Neural progenitor cell (in vitro differentiated cells): ENCODE measurements around the gene PKN1. TPM values are rescaled to one million over a fixed set of nuclear protein-coding genes. Genes with fewer than 3 reads are reported as not detected.

Source experiments
- DNase-seq: peaks from one replicate; pipeline ENCODE4 v3.0.0-alpha.2; 2016; ENCODE audit warnings: low spot score
- H2AFZ ChIP-seq: fragments of 200-600 bp; sonication (generic); replicated peaks from 2 replicates; pipeline ENCODE4 v1.6.1; 2016; ENCODE audit warnings: antibody characterized with exemption
- H3F3A ChIP-seq: fragments of 200-600 bp; sonication (generic); 2 replicates; pipeline ENCODE4 v1.6.1; 2016; ENCODE audit warnings: antibody characterized with exemption, low read depth
- H3K27ac ChIP-seq: fragments of 200-600 bp; sonication (generic); 2 replicates; pipeline ENCODE4 v1.5.1; 2016; ENCODE audit warnings: mild to moderate bottlenecking
- H3K27me3 ChIP-seq: fragments of 200-600 bp; sonication (generic); 2 replicates; pipeline ENCODE4 v1.6.1; 2016; ENCODE audit warnings: mild to moderate bottlenecking, moderate library complexity
- H3K36me3 ChIP-seq: fragments of 200-600 bp; sonication (generic); 2 replicates; pipeline ENCODE4 v1.5.1; 2016
- H3K4me1 ChIP-seq: fragments of 200-600 bp; sonication (generic); 2 replicates; pipeline ENCODE4 v1.6.1; 2016; ENCODE audit warnings: mixed run types
- H3K4me2 ChIP-seq: fragments of 200-600 bp; sonication (generic); 2 replicates; pipeline ENCODE4 v1.6.1; 2016
- H3K4me3 ChIP-seq: fragments of 200-600 bp; sonication (generic); 2 replicates; pipeline ENCODE4 v1.5.1; 2016
- H3K79me2 ChIP-seq: fragments of 200-600 bp; sonication (generic); 2 replicates; pipeline ENCODE4 v1.6.1; 2016; ENCODE audit warnings: low read depth
- H3K9ac ChIP-seq: fragments of 200-600 bp; sonication (generic); 2 replicates; pipeline ENCODE4 v1.6.1; 2016
- H3K9me3 ChIP-seq: fragments of 200-600 bp; sonication (generic); 2 replicates; pipeline ENCODE4 v1.5.1; 2016; ENCODE audit warnings: low read depth
- H4K20me1 ChIP-seq: fragments of 200-600 bp; sonication (generic); 2 replicates; pipeline ENCODE4 v1.6.1; 2016; ENCODE audit warnings: low read depth
- H3K27ac Mint-ChIP-seq: 3 replicates; pipeline ENCODE4 v1.8.0; 2021; ENCODE audit warnings: mixed read lengths
- H3K27me3 Mint-ChIP-seq: 2 replicates; pipeline ENCODE4 v1.8.0; 2022; ENCODE audit warnings: low read depth, mild to moderate bottlenecking, inconsistent platforms, moderate library complexity, mixed read lengths; ENCODE audit not compliant: insufficient read depth
- H3K36me3 Mint-ChIP-seq: 3 replicates; pipeline ENCODE4 v1.8.0; 2021; ENCODE audit warnings: mixed read lengths
- H3K4me1 Mint-ChIP-seq: 3 replicates; pipeline ENCODE4 v1.8.0; 2021; ENCODE audit warnings: mixed read lengths
- H3K4me3 Mint-ChIP-seq: 3 replicates; pipeline ENCODE4 v1.8.0; 2021; ENCODE audit warnings: mild to moderate bottlenecking, moderate library complexity, mixed read lengths
- H3K9me3 Mint-ChIP-seq: 3 replicates; pipeline ENCODE4 v1.8.0; 2020; ENCODE audit warnings: mixed read lengths
- EZH2 ChIP-seq: fragments of 200-600 bp; sonication (generic); IDR thresholded peaks from 2 replicates; pipeline ENCODE4 v1.6.1; 2017; ENCODE audit warnings: antibody characterized with exemption, mild to moderate bottlenecking, moderate library complexity
- EZH2phosphoT487 ChIP-seq: fragments of 200-600 bp; sonication (generic); IDR thresholded peaks from 2 replicates; pipeline ENCODE4 v1.6.1; 2017; ENCODE audit warnings: antibody characterized with exemption
- total RNA-seq: library from RNA; depleted of rRNA; stranded (reverse); fragments of >200 nt; gene quantifications from 2 replicates; pipeline ENCODE4 v1.2.3, GENCODE V29; 2015; ENCODE audit warnings: low replicate concordance
- TF ChIP-seq, protein P1 (sequence below): fragments of 200-600 bp; sonication (generic); IDR thresholded peaks from 2 replicates; pipeline ENCODE4 v1.5.1; 2017; ENCODE audit warnings: antibody characterized with exemption, mild to moderate bottlenecking

Gene PKN1
- total RNA-seq, 1 donor from 2014 or later = 29.0 TPM

- H3K4me2 ChIP-seq = no peak overlapping the region
- no peaks in the 10 kb centered on the region for H3K27me3 ChIP-seq
- H3K4me1 ChIP-seq = no peaks in the 10 kb centered on the region
- no peak overlapping the region for H2AFZ ChIP-seq
- peak overlapping the region; percentile 18 for H3K4me3 Mint-ChIP-seq
- H3K27ac ChIP-seq = no peak overlapping the region
- H3K79me2 ChIP-seq = no peaks in the 10 kb centered on the region
- no peak overlapping the region for H3K4me3 ChIP-seq
- no peak for DNase-seq
- TF ChIP-seq, protein P1, sequence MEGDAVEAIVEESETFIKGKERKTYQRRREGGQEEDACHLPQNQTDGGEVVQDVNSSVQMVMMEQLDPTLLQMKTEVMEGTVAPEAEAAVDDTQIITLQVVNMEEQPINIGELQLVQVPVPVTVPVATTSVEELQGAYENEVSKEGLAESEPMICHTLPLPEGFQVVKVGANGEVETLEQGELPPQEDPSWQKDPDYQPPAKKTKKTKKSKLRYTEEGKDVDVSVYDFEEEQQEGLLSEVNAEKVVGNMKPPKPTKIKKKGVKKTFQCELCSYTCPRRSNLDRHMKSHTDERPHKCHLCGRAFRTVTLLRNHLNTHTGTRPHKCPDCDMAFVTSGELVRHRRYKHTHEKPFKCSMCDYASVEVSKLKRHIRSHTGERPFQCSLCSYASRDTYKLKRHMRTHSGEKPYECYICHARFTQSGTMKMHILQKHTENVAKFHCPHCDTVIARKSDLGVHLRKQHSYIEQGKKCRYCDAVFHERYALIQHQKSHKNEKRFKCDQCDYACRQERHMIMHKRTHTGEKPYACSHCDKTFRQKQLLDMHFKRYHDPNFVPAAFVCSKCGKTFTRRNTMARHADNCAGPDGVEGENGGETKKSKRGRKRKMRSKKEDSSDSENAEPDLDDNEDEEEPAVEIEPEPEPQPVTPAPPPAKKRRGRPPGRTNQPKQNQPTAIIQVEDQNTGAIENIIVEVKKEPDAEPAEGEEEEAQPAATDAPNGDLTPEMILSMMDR = no peak
- no peak for TF ChIP-seq EZH2
- no peak for TF ChIP-seq EZH2phosphoT487
- H4K20me1 ChIP-seq = peaks cover 4% of the 10 kb centered on the region
- H3K9ac ChIP-seq = no peak overlapping the region
- peaks cover 7% of the 10 kb centered on the region for H3K36me3 Mint-ChIP-seq
- no peaks in the 10 kb centered on the region for H3K9me3 ChIP-seq
- peaks cover 14% of the 10 kb centered on the region for H3K4me1 Mint-ChIP-seq
- no peaks in the 10 kb centered on the region for H3K36me3 ChIP-seq
- H3K27ac Mint-ChIP-seq = no peak overlapping the region
- peaks cover 12% of the 10 kb centered on the region for H3K27me3 Mint-ChIP-seq
- peaks cover 23% of the 10 kb centered on the region for H3F3A ChIP-seq
- H3K9me3 Mint-ChIP-seq = no peaks in the 10 kb centered on the region
These were observed 28.8 kb upstream of the PKN1 start for GRCh38 chr19:14404312-14404711.

DNA sequence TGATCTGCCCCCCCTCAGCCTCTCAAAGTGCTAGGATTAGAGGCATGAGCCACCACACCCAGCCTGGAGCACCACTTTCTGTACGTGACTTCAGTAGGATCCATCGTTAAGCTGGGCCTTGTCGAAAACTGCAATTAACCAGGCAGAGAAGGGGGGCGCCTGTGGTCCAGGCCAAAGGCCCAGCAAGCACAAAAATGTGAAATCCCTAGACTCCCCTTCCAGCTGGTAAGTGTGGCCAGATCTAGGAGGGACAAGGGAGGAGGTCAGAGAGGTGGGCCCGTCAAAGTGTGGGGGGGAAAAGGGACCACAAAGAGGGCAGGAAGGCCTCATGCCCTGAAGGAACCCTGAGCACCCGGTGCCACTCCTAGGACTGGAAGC lies 27.7 kb upstream of the PKN1 start:
- Histone ChIP-seq H3K36me3 (no peaks in the 10 kb centered on the region), H4K20me1 (peaks cover 4% of the 10 kb centered on the region), H3K9ac (no peak overlapping the region), H3K4me3 (peak overlapping the region; percentile 36), H3K4me1 (no peaks in the 10 kb centered on the region), H3K4me2 (peak overlapping the region; percentile 63), H3K9me3 (no peaks in the 10 kb centered on the region), H3K27me3 (no peaks in the 10 kb centered on the region), H3F3A (peaks cover 23% of the 10 kb centered on the region), H2AFZ (peak overlapping the region; percentile 6), H3K27ac (no peak overlapping the region), H3K79me2 (no peaks in the 10 kb centered on the region)
- Mint-ChIP-seq H3K36me3 (peaks cover 11% of the 10 kb centered on the region), H3K27me3 (peaks cover 12% of the 10 kb centered on the region), H3K27ac (no peak overlapping the region), H3K9me3 (no peaks in the 10 kb centered on the region), H3K4me1 (peaks cover 14% of the 10 kb centered on the region), H3K4me3 (peak overlapping the region; percentile 83)
- TF ChIP-seq EZH2 = no peak
- TF ChIP-seq, protein P1 = peak; percentile 38
- DNase-seq = peak; percentile 73

DNA sequence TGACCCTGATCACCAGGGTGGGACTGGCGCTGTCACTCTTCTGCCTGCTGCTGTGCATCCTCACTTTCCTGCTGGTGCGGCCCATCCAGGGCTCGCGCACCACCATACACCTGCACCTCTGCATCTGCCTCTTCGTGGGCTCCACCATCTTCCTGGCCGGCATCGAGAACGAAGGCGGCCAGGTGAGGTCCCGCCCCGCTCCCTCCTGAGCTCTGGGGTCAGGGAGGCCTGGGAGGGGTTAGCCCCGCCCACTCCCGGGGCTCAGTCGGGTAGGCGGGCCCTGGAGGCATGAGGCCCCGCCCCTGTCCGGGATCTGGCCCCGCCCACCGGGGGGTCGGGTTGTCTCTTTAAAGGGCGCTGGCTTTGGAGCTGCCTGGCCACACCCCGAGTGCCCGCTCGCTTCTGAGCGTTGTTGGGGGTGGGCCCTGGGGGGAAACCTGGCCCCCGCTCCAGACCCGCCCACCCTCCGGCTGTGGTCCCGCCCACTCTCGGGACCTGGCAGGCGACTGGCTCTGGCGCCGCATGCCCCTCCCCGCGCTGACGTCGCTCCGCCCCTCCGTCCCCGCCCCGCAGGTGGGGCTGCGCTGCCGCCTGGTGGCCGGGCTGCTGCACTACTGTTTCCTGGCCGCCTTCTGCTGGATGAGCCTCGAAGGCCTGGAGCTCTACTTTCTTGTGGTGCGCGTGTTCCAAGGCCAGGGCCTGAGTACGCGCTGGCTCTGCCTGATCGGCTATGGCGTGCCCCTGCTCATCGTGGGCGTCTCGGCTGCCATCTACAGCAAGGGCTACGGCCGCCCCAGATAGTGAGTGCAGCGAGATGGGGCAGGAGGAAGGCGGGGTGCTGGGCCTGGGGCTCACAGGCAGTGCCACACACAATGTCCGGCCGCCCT lies 27.1 kb upstream of the PKN1 start:
- Histone ChIP-seq H2AFZ (peak overlapping the region; percentile 6), H4K20me1 (peaks cover 4% of the 10 kb centered on the region), H3K4me3 (peak overlapping the region; percentile 36), H3F3A (peaks cover 23% of the 10 kb centered on the region), H3K36me3 (no peaks in the 10 kb centered on the region), H3K9ac (no peak overlapping the region), H3K27ac (peak overlapping the region; percentile 25), H3K79me2 (no peaks in the 10 kb centered on the region), H3K4me2 (peak overlapping the region; percentile 63), H3K4me1 (no peaks in the 10 kb centered on the region), H3K27me3 (no peaks in the 10 kb centered on the region), H3K9me3 (no peaks in the 10 kb centered on the region)
- no peaks in the 10 kb centered on the region for H3K9me3 Mint-ChIP-seq
- TF ChIP-seq EZH2phosphoT487 = no peak
- TF ChIP-seq, protein P1 = peak; percentile 78
- peaks cover 12% of the 10 kb centered on the region for H3K27me3 Mint-ChIP-seq
- no peak overlapping the region for H3K27ac Mint-ChIP-seq
- DNase-seq = peak; percentile 99
- peaks cover 14% of the 10 kb centered on the region for H3K4me1 Mint-ChIP-seq
- H3K4me3 Mint-ChIP-seq = peak overlapping the region; percentile 83
- H3K36me3 Mint-ChIP-seq = peaks cover 11% of the 10 kb centered on the region
